NOMO-1 (cell line): ENCODE measurements around the gene KMT5C.
"Not testable (repeated sequence)": the region's sequence is repeated elsewhere in the genome, so short reads cannot be mapped to it uniquely, and the experiment has no call there.

ENCODE experiments used
- DNase-seq, 2 experiments: peaks; one replicate each; lab custom pipeline; 2025; ENCODE audit not compliant: unreplicated experiment in 2 of 2; lab: John Stamatoyannopoulos, UW

KMT5C gene

DNA sequence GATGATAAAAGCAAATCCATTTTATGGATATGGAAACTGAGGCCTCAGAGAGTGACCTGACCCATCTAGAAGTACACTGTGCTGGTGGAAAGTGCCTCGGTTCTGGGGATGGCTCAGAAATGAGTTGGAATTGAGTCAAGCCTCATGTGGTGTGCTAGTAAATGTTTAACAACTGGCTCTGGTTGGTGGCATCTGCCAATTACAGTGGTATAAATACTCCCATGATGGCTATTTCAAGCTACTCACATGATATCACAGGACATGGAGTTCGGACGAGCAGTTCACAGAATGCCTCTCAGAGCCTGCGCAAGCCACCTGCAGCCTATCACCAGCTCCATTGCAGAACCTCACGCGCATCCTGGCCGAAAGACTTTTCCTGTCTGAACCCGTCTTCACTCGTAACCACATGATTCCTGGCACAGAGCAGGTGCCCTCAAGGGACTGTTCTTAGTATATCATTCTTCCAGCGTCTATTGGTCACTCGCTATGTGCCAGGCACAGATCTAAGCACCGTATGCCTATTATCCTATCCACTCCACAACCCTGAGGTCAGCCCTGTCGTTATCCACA, 23.6 kb upstream of the KMT5C start:
- no peak for DNase-seq

DNA sequence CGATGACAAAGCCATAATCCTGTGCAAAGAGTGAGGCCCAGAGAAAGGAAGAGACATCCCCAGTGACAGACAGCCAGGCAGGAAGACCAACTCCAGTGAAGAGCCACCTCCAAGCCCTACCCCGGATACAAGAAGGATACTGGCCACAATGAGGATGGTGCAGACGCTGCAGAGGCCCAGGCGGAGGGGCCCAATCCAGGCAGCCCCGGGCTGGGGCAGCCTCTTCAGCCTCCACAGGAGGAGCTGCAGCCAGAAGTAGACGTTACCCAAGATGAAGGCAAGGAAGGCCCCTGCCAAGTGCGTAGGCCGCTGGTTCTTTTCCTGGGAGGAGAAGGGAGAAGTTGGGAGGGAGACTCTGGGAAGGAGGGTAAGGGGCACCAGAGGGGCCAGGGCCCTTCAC, 23.0 kb upstream of the KMT5C start:
- DNase-seq, result no peak

DNA sequence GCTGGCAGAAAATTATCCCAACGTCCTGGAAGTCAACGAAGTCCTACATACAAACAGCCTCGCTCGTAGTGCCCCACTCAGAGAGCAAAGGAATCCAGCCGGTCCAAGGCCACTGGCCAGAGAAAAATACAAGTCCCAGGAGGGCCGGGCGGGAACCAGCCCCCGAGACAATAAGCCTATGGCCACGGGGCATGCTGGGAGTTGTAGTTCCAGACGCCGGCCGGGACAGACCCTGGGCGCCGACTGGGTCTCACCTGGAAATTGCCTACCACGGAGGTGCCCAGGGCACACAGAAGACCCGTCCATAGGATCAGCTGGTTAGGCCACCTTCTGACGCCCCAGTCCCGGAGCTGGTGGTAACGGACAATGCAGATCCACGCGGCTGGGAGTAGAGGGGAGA, 19.9 kb upstream of the KMT5C start:
- no peak for DNase-seq

DNA sequence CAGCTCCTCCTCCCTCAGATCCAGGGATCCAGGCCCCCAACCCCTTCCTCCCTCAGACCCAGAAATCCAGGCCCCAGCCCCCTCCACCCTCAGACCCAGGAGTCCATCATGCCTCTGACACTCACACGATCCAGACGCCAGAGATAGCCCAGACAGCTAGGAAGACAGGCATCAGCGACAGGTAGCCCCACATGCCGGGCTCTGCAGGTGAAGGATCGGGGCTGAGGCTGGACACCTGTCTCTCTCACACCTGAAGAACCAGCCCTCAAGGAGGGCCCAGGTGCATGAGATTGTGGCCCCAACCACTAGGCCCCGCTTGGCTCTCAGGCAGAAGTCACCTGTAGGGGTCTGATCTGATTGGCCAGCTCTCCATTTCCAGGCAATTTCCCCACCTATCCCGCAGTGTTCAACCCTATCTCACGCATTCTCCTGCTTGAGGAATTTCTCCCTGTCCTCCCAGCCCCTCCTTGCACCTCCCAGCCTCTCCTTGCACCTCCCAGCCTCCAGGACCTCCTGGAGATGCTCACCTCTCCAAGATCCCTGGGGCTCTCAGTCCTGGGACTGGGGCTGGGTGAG, 18.7 kb upstream of the KMT5C start:
- DNase-seq, result no peak

DNA sequence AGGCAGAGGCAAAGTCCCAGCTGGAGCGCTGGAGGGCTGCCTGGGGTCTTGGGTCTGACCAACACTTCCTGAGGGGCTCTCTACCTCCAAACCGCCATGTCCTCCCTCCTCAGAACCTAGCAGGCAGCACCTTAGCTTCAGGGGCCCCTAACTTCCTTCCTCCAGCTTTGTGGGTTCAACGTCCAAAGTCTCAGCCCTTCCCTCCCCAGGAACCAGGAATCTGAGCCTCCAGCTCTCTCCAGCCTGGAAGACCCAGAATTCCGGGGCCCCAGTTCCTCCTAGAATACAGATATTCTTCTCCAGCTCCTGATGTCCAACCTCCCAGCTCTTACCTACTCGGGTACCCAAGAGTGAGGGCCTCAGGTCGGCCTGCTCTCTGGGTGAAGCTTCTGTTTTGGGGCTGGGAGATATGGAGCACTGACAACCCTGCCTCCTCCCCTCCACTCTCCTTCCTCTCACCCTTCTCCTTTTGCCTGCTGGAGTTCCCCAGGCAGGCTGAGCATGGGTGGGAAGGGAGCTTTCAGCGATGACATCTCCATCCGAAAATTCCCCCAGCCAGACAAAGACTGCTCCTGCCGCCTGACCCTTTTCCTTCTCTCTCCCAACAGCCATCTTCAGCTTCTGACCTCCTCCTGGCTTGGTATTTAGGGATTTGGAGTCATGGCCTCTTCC, 18.1 kb upstream of the KMT5C start:
- DNase-seq, result no peak

DNA sequence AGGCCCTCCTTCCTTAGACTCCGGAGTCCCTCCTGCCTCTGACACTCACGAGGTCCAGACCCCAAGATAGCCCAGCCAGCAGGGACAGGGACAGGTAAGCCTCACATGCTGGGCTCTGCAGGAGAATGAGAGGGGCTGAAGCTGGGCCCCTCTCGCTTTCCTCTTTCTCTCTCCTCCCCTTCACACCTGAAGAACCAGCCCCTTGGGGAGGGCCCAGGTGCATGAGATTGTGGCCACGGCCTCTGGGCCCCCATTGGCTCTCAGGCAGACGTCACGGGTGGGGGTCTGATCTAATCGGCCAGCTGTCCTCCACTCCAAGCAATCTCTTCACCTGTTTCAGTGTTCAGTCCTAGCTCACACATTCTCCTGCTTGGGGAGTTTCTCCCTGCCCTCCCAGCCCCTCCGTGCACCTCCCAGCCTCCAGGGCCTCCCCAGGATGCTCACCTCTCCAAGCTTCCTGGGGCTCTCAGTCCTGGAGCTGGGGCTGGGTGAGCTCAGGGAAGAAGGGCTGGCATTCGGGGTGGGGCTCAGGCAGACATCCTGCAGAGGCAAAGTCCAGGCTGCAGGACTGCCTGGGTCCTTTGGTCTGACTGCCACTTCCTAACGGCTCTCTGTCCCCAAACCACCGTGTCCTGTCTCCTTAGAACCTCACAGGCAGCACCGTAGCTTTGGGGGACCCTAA, 17.3 kb upstream of the KMT5C start:
- DNase-seq, result no peak

DNA sequence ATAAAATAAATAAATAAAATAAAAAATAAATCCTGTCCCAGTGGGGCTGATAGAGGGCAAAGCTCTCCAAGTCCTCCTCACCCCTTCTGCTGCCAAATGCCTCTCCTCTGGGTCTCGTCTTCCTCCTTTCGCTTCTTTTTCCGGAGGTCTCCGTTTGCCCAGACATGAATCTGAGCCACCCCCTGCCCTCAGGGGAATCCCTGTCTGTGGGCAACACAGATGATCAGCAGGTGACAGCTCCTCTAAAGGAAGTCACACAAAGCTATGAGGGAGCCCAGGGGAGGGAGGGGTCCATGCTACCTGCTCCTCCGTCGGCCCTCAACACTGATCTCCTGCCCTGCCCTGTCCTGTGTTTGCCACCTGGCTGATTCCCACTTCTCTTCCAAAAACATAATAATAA, 15.0 kb upstream of the KMT5C start:
- no peak for DNase-seq

DNA sequence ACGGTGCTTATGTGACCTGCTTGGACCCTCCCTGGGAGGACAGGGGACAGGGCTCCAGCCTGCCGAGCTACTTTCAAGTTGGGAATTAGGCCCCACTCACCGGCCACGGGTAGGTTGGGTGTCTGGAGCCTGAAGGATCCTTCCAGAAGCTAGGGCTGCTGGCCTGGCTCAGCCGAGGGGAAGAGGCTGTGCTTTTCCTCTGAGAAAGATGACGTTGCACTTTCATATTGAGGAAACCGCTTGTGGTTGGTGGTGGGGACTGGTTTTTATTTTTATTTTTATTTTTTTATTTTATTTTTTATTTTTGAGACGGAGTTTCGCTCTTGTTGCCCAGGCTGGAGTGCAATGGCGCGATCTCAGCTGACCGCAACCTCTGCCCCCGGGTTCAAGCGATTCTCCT, 14.5 kb upstream of the KMT5C start, which contains the start of gene TMEM150B:
TSS of gene TMEM150B (minus strand) at position 170 of the 400 bp plus-strand sequence. CDS start 4,305 bp downstream, outside the sequence.
- DNase-seq, result peak; percentile 32 to 37

DNA sequence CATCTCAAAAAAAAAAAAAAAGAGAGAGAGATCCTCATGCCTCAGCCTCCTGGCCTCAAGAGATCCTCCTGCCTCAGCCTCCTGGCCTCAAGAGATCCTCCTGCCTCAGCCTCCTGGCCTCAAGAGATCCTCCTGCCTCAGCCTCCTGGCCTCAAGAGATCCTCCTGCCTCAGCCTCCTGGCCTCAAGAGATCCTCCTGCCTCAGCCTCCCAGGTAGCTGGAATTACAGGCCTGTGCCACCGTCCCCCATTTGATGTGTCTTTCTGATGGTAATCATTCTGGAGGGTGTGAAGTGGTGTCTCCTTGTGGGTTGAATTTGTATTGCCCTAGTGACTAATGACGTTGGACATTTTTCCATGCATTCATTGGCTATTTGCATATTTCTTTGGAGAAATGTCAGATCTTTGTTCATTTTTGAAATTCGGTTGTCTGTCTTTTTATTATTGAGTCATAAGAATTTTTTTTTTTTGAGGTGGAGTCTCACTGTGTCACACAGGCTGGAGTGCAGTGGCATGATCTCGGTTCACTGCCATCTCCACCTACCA, 10.8 kb upstream of the KMT5C start:
- DNase-seq, result not testable (repeated sequence)

DNA sequence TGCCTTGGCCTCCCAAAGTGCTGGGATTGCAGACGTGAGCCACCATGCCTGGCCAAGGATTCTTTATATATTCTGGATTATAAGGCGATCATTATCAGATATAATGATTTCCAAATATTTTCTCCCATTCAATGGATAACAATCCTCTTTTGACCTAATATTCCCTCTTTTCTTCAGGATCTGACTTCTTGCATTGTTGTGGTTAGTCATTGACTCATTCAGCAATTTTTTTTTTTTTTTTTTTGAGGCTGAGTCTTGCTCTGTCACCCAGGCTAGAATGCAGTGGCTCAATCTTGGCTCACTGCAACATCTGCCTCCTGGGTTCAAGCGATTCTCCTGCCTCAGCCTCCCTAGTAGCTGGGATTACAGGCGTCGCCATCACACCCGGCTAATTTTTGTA, 9.9 kb upstream of the KMT5C start:
- DNase-seq, result not testable (repeated sequence)

DNA sequence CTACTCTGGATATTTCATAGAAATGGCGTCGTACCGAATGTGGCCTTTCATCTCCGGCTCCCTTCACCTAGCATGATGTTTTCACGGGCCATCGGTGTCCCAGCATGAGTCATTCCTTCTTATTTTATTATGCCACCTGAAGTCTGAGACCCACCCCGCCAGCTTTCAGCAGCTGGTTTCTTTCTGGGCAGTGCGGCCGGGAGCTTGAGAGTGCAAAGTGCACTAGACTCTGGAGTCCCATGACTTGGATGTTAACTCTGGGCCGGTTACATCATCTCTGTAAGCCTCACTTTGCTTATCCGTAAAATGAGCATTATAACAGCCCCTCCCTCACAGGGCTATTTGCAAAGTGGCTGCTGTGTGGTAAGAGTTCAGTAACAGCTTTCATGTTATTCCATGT, 5.8 kb upstream of the KMT5C start:
- DNase-seq, result no peak

DNA sequence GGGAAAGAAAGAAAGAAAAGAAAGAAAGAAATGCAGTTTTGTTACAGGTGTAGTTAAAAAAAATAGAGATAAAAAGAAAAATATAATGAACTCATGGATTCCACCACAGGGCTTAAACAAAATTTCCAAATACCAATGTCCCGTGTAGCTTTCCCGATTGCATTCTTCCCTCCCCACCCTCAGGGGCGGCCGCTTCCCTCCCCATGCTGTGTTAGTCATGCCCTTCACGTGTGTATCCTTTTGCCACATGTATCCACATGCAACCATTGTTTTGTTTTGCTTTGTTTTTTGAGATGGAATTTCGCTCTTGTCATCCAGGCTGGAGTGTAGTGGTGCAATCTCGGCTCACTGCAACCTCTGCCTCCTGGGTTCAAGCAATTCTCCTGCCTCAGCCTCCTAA, 3.6 kb upstream of the KMT5C start:
- DNase-seq, result no peak

DNA sequence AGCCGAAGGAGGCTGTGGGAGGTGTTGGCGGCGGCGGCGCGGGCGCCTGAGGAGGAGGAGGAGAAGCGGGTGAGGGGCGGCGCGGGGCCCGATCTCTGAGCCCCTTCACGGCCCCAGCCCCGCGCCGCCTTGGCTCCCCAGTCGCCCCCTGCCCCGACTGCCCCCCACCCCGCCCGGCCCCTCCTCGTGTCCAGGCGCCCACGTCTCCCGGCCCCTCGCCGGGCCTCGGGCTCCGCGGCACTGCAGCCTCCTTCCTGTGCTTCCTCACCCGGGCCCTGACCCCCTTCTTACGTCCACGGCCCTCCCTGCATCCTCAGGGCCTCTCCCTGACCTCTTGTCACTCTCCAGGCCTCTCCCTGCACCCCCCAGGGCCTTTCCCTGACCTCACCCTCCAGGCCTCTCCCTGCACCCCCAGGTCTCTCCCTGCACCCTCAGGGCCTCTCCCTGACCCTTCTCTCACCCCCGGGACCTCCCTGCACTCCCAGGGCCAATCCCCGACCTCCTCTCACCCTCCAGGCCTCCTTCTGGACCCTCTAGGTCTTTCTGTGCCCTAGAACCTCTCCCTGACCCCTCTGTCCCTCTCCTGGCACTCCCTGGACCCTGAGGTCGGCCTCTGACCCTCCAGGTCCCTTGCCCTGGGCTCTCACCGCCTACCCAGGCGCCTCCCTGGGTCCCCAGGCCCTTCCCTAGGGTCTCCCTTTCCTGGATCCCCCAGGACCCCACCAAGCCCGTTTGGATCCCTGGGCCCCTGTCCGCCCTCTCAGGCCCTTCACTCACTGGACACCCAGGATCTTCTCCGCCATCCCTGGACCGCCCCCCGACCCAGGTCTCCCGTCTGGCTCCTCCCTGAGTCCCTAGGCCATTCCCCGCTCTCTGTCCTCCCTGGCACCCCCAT, 460 bp downstream of the KMT5C start:
- DNase-seq, result no peak

DNA sequence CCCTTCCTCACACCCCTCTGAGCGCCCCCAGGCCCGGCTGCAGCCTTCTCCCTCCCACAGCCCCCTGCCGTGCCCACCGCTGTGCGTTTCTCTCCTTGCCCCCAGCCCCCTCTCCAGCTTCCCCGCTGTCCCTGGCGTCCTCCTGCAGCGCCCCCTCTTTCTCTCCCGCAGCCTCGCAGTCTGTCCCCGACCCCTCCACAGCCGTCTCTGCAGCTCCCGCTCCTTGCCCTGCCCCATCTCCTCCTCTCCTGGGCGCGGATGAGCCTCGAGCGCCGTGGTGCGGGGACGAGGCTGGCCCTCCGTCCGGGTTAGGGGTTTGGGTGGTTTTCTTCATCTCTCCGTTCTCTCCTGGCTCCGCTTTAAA, 1.1 kb downstream of the KMT5C start:
- peak in 1 of 2 experiments; percentile 22 for DNase-seq

DNA sequence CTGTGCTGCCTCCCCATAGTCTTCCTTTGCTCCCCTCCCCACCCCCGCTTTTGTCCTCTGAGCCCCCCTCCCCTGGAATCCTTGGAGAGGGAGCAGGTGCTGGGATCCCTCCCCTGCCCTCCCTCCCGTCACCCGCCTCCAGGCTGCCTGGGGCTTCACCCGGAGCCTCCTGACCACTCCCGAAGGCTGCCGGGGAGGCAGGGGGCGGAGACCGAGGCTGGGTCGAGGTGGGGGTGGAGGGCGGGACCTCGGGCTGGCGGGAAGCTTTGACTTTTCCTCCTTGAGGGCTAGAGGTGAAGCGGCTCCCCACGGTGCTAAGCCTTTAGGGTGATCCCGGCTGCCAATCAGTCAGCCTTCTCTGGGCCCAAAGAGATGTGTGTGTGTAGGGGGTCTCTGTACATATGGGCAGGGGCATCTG, 1.5 kb downstream of the KMT5C start:
- DNase-seq, result peak; percentile 24 to 28

DNA sequence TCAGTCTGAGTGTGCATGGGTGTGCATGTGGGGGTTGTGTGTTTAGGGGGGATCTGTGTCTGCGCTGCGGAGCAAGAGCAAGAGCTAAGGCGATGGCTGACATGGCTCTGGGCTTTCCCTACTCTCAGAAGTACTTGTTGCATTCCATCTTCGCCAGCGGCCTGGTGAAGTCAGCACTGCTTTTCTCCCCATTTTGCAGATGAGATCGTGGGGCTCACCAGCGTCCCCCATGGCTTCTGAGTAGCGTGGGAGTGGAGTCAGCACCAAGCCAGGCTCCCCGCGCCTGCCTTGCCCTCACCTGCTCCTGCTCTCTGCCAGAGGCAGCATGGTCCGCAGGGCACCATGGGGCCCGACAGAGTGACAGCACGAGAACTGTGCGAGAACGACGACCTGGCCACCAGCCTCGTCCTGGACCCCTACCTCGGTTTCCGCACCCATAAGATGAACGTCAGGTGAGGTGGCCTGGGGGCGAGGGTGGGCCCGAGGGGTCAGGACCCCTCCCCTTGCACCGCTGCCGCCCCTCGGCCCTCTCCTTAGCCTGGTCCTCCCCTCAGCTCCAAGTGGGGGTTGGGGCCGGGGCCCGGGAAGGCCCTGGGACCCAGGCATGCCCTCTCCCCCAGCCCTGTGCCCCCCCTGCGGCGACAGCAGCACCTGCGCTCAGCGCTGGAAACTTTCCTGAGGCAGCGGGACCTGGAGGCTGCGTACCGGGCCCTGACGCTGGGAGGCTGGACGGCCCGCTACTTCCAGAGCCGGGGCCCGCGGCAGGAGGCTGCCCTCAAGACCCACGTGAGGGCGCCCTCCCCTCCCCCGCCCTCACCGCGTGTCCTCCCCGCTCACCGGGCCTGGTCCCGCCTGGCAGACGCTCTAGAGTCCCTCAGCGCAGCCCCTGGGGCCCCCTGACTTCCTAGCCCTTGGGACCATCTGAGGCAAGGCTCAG, 2.2 kb downstream of the KMT5C start:
- no peak for DNase-seq

DNA sequence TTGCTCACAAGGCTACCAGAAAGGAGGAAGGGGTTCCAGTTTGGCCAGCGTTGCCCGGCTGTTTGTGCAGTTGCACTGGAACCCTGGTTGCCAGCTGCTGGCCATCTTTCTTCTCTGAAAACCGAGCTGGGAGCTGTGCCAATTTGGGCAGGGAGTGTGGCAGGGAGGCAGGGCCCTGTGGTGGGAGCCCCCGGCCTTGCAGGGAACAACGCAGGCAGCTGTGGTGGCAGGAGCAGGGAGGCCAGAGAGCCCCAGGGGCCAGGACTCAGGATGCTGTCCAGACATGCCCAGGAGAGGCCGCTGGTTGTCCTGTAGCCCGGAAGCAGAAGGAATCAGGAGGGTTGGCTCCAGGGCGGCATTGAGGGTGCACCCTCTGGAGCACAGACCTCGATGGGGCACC, 4.8 kb downstream of the KMT5C start:
- DNase-seq, result no peak

DNA sequence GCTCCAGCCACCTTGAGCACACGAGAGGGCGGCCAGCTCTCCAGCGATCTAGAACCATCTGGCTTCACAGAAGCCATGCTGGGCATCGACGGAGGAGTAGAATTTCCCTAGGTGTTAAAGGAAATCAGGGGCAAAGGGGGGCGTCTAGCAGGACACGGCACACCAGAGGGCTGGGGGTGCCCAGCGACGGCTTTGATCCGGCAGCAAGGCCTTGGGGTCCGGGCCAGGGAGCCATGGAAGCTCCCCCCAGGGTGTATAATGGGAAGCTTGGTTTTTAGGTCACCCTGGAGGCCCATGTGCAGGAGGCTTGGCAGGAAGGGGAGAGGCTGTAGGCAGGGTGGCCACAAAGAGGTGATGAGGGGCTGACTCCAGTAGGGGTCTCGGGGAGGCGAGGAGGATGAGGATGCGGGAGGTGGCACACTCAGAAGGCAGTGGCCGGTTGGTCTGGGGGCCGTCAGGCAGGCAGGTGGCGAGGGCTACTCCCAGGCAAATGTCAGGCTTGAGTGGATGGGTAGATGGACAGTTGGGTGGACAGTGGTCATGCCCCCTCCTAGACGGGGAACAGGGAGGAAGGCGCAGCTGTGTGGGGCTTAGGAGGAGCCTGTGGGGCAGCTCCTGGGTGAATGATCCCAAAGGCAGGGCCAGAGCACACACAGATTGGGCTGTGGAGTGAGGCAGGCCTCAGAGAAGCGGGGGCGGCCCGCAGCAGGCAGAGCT, 5.6 kb downstream of the KMT5C start:
- no peak for DNase-seq
